Sigmoid colon (tissue), 4 donors: Measurements from ENCODE around the gene CSK.

Experiments
- CTCF ChIP-seq, 4 experiments: fragments of 450-650 bp in 3 of 4; fragments of 200-600 bp in 1 of 4; IDR thresholded peaks; one replicate each; pipeline ENCODE4 v1.5.1; 2016 to 2019; ENCODE audit warnings: antibody characterized with exemption in 4 of 4, mild to moderate bottlenecking in 3 of 4, moderate library complexity in 2 of 4
- EP300 ChIP-seq, 4 donors: sonication (generic); formaldehyde crosslinking; IDR thresholded peaks; one replicate each; pipeline ENCODE4 v1.6.1; 2017; ENCODE audit warnings: antibody characterized with exemption in 4 of 4
- POLR2A ChIP-seq, 2 donors: fragments of 450-650 bp; IDR thresholded peaks; one replicate each; pipeline ENCODE4 v1.6.1; 2016; ENCODE audit warnings: antibody characterized with exemption in 2 of 2, mild to moderate bottlenecking in 2 of 2, moderate library complexity in 2 of 2
- POLR2AphosphoS5 ChIP-seq, 4 donors: sonication (generic); formaldehyde crosslinking; IDR thresholded peaks; one replicate each; pipeline ENCODE4 v1.6.1; 2017; ENCODE audit warnings: antibody characterized with exemption in 4 of 4

- TF ChIP-seq POLR2A (IDR thresholded peaks at IDR 0.05) (no peak), CTCF (IDR thresholded peaks at IDR 0.05) (no peak), POLR2AphosphoS5 (IDR thresholded peaks at IDR 0.05) (no peak), EP300 (IDR thresholded peaks at IDR 0.05) (no peak)
These were observed 49.0 kb upstream of the CSK start for GRCh38 chr15:74732846-74733245.
